ENCODE results near the gene FANCE.
A peak's percentile ranks its signal among the peaks of the same experiment; 100 is the strongest.
"Not testable (repeated sequence)": the region's sequence is repeated elsewhere in the genome, so short reads cannot be mapped to it uniquely, and the experiment has no call there.

Gene FANCE

GRCh38 chr6:35435074-35435837 lies 16.9 kb upstream of the FANCE start:
- DNase-seq: no peak

DNA sequence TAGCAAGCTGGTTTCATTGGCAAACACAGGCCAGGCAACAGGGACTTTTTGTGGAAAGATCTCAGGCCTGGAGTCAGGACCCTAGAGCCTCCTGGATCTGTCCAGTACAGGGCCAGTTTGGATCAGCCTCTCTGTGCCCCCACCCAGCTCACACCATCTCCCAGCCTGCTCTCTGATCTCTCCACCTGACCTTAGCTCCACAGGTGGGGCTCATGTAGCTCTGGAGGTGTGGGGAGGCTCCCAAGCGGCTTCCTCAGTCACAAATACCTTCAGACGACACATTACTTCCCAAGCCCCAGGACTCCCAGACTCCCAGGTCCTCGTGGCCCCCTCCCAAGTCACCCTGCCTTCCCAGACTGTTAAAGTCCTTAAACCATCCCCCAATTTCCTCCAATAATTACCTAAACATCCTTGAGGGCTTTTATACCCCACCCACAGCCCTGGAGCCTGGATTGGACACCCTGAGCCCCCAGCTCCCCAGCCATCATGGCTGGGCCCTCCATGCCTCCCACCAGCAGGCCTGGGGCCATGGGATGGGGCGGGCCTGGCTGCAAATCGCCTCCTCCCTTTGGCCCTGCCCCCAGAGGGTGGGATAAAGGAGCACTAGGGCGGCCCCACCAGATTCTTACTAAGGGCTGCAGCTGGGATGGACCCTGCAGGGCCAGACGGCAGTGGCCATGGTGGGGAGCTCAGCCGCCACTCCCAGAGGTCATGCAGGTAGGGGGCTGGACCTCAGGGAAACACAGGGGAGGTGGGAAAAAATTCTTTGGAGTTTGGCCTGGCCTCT lies 15.9 kb upstream of the FANCE start:
- DNase-seq: no peak

DNA sequence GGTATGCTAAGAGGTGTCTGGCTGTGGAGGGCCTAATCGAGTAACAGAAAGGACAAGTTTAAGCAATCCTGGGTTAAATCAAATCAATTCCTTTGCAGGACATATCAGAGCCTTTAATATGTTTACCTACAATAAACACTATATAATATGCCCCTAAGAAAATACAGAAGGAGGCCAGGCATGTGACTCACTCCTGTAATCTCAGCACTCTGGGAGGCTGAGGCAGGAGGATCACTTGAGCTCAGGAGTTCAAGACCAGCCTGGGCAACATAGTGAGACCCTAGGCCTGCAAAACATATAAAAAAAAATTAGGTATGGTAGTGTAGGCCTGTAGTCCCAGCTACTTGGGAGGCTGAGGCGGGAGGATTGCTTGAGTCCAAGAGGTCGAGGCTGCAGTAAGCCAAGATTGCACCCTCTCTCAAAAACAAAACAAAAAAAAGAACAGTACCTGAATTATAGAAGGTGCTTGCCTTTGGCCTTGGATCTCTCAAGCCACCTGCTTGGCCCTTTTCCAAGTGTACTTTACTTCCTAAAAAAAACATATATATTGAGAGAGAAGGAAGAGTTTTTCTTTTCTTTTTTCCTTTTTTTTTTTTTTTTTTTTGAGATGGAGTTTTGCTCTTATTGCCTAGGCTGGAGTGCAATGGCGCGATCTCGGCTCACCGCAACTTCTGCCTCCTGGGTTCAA lies 13.6 kb upstream of the FANCE start:
- DNase-seq: not testable (repeated sequence)

DNA sequence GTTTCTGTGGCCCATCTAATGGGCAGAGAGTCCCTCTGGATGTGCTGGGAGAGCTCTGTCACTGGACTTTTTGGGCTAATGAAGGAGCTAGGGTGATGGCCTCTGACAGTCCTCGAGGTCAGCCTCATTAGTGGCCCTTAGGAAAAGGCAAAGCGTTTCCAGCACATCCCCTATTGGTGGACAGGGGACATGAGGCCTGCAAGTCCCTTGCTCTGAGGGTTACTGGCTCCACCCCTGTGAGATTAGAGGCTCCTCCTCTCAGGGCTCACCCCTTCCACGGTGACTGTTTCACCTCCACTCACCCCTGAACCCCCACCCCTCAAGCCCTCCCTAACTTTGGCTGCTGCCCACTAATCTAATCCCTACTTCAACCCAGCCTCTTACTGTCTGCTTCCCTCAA lies 12.8 kb upstream of the FANCE start:
- no peak for DNase-seq

- DNase-seq: no peak
Measured at GRCh38 chr6:35441205-35441604, 10.9 kb upstream of the FANCE start.

- no peak for DNase-seq
Measured at GRCh38 chr6:35441642-35442041, 10.5 kb upstream of the FANCE start.

DNA sequence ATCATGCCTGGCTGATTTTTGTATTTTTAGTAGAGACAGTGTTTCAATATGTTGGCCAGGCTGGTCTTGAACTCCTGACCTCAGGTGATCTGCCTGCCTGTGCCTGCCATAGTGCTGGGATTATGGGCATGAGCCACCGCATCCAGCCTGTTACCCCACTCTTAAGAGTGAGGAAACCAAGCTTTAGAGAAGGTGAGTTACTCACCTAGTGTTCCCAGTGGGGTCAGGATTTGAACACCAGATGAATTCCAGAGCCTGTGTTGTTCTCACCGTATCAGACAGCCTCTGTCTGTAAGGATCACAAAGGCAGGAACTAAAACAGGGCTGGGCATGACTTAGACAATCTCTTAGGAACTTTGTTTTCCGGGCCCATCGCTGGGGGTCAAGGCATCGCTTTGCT lies 9.4 kb upstream of the FANCE start:
- no peak for DNase-seq

DNA sequence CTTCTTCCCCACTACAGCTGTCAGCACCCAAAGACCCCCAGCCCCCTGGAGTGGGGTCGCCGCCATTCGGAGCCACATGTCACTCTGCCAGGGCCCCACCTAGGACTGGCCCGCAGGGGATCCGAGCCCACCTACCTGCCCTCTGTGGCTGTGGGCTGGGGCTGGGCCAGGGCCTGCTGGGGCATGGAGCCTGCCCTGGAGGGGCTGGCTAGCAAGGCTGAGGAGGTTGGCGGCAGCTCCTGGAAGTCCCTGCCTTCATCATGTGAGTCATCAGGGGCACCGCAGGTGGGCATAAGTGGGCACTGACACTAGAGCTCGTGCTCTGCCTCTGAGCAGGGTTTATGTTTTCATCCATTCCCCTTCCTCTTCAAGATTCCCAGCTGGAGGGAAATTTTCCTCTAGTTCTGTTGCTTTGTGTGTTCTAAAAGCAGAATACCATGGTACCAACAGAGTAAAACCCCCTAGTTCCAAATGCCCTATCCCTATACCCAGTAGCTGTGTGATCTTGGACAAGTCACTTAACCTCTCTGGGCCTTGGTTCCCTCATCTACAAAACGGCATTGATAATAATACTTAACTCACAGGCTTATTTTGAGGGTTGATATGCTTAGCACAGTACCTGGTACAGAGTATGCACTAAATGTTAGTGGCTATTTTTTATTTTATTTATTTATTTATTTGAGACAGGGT lies 8.7 kb upstream of the FANCE start:
- no peak for DNase-seq

DNA sequence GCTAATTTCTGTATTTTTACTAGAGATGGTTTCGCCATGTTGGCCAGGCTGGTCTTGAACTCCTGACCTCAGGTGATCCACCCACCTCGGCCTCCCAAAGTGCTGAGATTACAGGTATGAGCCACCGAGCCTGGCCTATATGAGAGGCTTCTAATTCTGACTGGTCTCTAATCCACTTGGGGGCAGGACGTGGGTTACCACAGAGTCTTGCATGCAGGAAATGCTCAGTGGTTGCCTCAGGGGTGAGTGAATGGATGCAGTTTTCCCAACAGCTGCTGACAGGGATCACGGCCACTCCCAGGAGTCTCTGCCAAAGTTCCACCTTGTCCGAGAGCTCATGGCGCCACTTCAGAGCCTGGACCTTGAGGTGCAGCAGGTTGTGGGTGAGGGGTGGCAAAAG lies 6.4 kb upstream of the FANCE start:
- DNase-seq: peak; percentile 18

GRCh38 chr6:35448191-35448590 lies 3.9 kb upstream of the FANCE start:
- DNase-seq: no peak

GRCh38 chr6:35449287-35449881 lies 2.8 kb upstream of the FANCE start:
- DNase-seq: peak; percentile 55

- DNase-seq: no peak
Measured at GRCh38 chr6:35451354-35452182, 570 bp upstream of the FANCE start.

- no peak for DNase-seq
Measured at GRCh38 chr6:35453236-35453635, 1.1 kb downstream of the FANCE start.

DNA sequence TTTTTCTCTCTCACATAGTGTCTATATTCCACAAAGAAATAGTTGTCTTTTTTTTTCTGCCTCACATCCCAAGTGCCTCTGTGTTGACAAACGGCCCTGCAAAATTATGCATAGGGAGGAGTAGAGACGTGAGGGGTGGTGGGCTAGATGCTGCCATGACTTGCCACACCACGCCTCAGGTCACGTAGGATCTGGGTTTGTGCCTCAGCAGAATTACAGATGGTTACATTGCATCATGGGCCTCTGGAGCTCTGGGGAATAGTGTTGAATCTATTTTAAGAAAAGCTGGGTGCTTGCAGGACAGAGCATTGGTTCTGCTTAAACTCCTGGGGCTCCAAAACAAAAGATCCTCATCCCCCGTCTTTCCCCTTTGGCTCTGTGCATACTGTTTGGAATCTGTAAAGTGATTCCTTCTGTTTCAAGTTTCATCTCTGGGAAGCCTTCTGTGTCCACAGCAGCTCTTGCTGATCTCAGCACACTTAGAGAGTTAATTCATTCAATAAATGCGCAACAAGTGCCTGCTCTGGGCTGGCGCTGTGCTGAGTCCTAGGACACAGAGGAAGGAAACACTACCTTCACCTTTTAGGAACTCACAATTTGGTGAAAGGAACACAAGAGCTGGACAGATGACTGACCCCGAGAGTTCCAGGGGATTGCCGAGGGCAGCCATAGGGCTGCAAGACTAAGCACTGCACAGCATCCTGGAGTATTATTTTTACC lies 2.4 kb downstream of the FANCE start:
- no peak for DNase-seq

DNA sequence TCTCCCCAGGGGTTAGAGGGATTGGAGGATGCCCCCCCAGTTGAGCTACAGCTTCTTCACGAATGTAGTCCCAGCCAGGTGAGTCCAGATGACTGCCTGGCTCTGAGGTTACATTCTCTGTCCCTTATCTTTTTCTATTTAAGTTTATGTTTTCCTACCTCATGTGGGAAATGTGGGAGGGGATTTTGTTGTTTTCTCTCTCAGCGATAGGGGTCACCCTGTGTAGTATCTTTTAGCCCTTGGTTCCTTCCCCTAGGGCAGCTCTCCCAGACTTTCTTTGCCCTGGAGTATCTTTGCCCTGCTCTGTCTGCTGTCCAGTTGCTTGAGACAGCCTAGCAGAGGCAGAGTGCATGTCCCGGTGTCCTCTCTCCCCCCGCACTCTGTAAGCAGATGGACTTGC lies 5.8 kb downstream of the FANCE start:
- DNase-seq: no peak

- DNase-seq: no peak
Measured at GRCh38 chr6:35461270-35461669, 9.1 kb downstream of the FANCE start.

- DNase-seq: no peak
Measured at GRCh38 chr6:35463292-35463691, 11.2 kb downstream of the FANCE start.

DNA sequence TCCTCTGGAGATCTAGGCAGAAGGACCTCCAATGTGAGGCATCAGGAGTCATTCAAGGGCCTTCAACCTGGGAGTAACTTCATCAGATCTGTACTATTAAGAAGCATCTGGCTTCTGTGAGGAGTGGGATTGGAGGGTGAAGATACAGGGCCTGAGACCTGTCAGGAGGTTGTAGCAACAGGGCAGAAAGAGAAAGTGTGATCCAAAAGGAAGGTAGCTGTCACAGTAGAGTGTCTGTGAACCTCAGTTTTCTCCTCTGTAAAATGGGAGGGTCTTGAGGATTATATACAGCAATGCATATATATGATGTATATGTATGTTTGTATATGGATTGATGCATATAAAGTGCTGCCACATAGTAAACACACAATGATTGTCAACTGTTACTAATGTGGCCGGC lies 13.5 kb downstream of the FANCE start:
- no peak for DNase-seq

DNA sequence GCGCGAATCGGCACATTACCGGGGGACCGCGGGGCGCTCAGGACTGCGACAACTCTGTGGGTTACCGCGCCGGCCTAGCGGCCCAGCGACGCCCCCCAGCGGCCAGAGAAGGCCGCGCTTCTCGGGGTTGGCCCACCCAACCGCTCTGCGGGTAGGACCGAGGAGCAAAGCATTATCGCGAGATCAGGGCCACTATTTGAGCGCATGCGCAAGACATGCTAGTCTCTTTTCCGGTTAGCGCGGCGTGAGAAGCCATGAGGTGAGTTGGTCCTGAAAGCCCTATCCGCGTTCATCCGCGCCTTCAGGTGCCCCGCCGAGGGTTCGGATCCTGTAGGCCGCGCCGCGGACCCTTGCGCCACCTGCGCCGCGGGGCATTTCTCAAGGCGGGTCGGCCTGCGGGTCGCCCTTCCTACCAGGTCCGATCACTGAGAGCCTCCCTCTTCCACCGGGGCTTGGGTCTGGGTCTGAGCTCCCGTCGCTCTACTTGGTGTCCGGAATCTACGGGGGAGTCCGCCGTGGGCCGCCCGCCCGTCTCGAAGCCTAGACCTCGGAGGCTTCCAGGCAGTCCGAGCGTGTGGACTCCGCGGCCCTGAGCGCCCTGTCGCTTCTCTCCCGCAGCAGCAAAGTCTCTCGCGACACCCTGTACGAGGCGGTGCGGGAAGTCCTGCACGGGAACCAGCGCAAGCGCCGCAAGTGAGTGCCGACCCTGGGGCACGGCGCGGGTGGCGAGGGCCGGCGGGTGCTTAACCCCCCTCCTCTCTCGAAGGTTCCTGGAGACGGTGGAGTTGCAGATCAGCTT lies 16.2 kb downstream of the FANCE start, which contains the start of gene RPL10A:
Gene RPL10A (plus strand): TSS at position 221 of the 799 bp plus-strand sequence. CDS start 34 bp downstream, at position 255.
- DNase-seq: peak; percentile 95

Data from CD4-positive, alpha-beta T cell treated with Interleukin-17A for 4 hours (primary cell).